Activated T-cell treated with anti-CD3 and anti-CD28 coated beads for 4 hours (primary cell): ENCODE measurements around the gene MAP3K15.

ENCODE experiments used
- DNase-seq: peaks from one replicate; pipeline ENCODE4 v3.0.0-alpha.2; 2020

MAP3K15 gene

GRCh38 chrX:19514791-19515614 is at the start of gene MAP3K15:
Gene MAP3K15, minus strand, starts transcription at chrX:19515508. Its CDS starts 247 bp downstream, at chrX:19515261.
- no peak for DNase-seq

GRCh38 chrX:19564606-19565005 is 49.3 kb upstream of the MAP3K15 start:
- no peak for DNase-seq

GRCh38 chrX:19563746-19564145 is 48.4 kb upstream of the MAP3K15 start:
- DNase-seq: no peak

- no peak for DNase-seq
Observed at GRCh38 chrX:19563327-19563726, 48.0 kb upstream of the MAP3K15 start.

- no peak for DNase-seq
Observed at GRCh38 chrX:19560611-19561010, 45.3 kb upstream of the MAP3K15 start.

GRCh38 chrX:19557822-19558221 is 42.5 kb upstream of the MAP3K15 start:
- DNase-seq: no peak

GRCh38 chrX:19556202-19556601 is 40.9 kb upstream of the MAP3K15 start:
- no peak for DNase-seq

GRCh38 chrX:19555683-19556082 is 40.4 kb upstream of the MAP3K15 start:
- DNase-seq: no peak

GRCh38 chrX:19555236-19555635 is 39.9 kb upstream of the MAP3K15 start:
- no peak for DNase-seq

- DNase-seq: no peak
Observed at GRCh38 chrX:19554786-19555185, 39.5 kb upstream of the MAP3K15 start.

- no peak for DNase-seq
Observed at GRCh38 chrX:19552793-19553192, 37.5 kb upstream of the MAP3K15 start.

- no peak for DNase-seq
Observed at GRCh38 chrX:19549838-19550237, 34.5 kb upstream of the MAP3K15 start.

- no peak for DNase-seq
Observed at GRCh38 chrX:19548934-19549333, 33.6 kb upstream of the MAP3K15 start.

GRCh38 chrX:19548279-19548678 is 33.0 kb upstream of the MAP3K15 start:
- DNase-seq: no peak

GRCh38 chrX:19545651-19546050 is 30.3 kb upstream of the MAP3K15 start:
- DNase-seq: no peak

GRCh38 chrX:19544693-19545305 is 29.5 kb upstream of the MAP3K15 start:
- peak; percentile 11 for DNase-seq

- no peak for DNase-seq
Observed at GRCh38 chrX:19543951-19544381, 28.7 kb upstream of the MAP3K15 start.

GRCh38 chrX:19543020-19543715 is 27.9 kb upstream of the MAP3K15 start:
- DNase-seq: no peak

GRCh38 chrX:19541931-19542330 is 26.6 kb upstream of the MAP3K15 start:
- no peak for DNase-seq

- no peak for DNase-seq
Observed at GRCh38 chrX:19541196-19541595, 25.9 kb upstream of the MAP3K15 start.

- no peak for DNase-seq
Observed at GRCh38 chrX:19540076-19540475, 24.8 kb upstream of the MAP3K15 start.

- DNase-seq: no peak
Observed at GRCh38 chrX:19539665-19540064, 24.4 kb upstream of the MAP3K15 start.

- no peak for DNase-seq
Observed at GRCh38 chrX:19535476-19535875, 20.2 kb upstream of the MAP3K15 start.

GRCh38 chrX:19532709-19533108 is 17.4 kb upstream of the MAP3K15 start:
- no peak for DNase-seq
